ENCODE data around the gene FAM131A.

The FAM131A gene

GRCh38 chr3:184337399-184337714, at the start of gene FAM131A:
TSS of gene FAM131A (plus strand) at chr3:184337600. CDS start at chr3:184337631, 31 bp downstream.
- DNase-seq, result no peak

GRCh38 chr3:184289426-184289938, 47.9 kb upstream of the FAM131A start:
- peak; percentile 74 for DNase-seq

GRCh38 chr3:184290331-184290730, 47.1 kb upstream of the FAM131A start:
- no peak for DNase-seq

GRCh38 chr3:184291044-184291737, 46.2 kb upstream of the FAM131A start:
- DNase-seq, result no peak

- no peak for DNase-seq
Measured at GRCh38 chr3:184291738-184292445, 45.5 kb upstream of the FAM131A start.

GRCh38 chr3:184295771-184296170, 41.6 kb upstream of the FAM131A start:
- DNase-seq, result peak; percentile 84

GRCh38 chr3:184296616-184297015, 40.8 kb upstream of the FAM131A start:
- DNase-seq, result peak; percentile 17

- DNase-seq, result peak; percentile 98
Measured at GRCh38 chr3:184298759-184299487, 38.5 kb upstream of the FAM131A start, which contains the start of gene PSMD2. TSS of gene PSMD2 (plus strand) at chr3:184299241. CDS start at chr3:184299267, 26 bp downstream.

GRCh38 chr3:184299488-184300377, 37.7 kb upstream of the FAM131A start:
- DNase-seq, result peak; percentile 55

- no peak for DNase-seq
Measured at GRCh38 chr3:184300378-184300720, 37.1 kb upstream of the FAM131A start.

GRCh38 chr3:184305577-184305976, 31.8 kb upstream of the FAM131A start:
- DNase-seq, result peak; percentile 35

GRCh38 chr3:184306341-184306972, 30.9 kb upstream of the FAM131A start:
- no peak for DNase-seq

GRCh38 chr3:184307915-184308314, 29.5 kb upstream of the FAM131A start:
- DNase-seq, result no peak

- DNase-seq, result no peak
Measured at GRCh38 chr3:184308744-184309143, 28.7 kb upstream of the FAM131A start.

- DNase-seq, result no peak
Measured at GRCh38 chr3:184311633-184312032, 25.8 kb upstream of the FAM131A start.

- peak; percentile 94 for DNase-seq
Measured at GRCh38 chr3:184314363-184314699, 23.1 kb upstream of the FAM131A start, which contains the start of gene EIF4G1. TSS of gene EIF4G1 (plus strand) at chr3:184314606. CDS start at chr3:184315797, 1,191 bp downstream.

- DNase-seq, result peak; percentile 76
Measured at GRCh38 chr3:184314700-184315542, 22.5 kb upstream of the FAM131A start.

- DNase-seq, result no peak
Measured at GRCh38 chr3:184315543-184315867, 21.9 kb upstream of the FAM131A start.

- DNase-seq, result no peak
Measured at GRCh38 chr3:184315871-184316661, 21.3 kb upstream of the FAM131A start.

- DNase-seq, result no peak
Measured at GRCh38 chr3:184316792-184317191, 20.6 kb upstream of the FAM131A start.

Measured in DMS53 (cell line).